ENCODE data around the gene NTM.

- TF ChIP-seq EZH2phosphoT487 (IDR thresholded peaks at IDR 0.05; ENCODE audit: insufficient read depth, low read depth) (no peak), EZH2 (IDR thresholded peaks at IDR 0.05; ENCODE audit: insufficient read depth, poor library complexity, severe bottlenecking) (no peak)
These were observed 85.7 kb downstream of the NTM start for GRCh38 chr11:131455843-131456704.

Data from GM23248 (cell line).